Measurements from ENCODE around the gene CXXC5. TPM values are rescaled to one million over a fixed set of nuclear protein-coding genes. Genes with fewer than 3 reads are reported as not detected.
A peak's percentile ranks its signal among the peaks of the same experiment; 100 is the strongest.

CXXC5 gene
- total and polyA plus RNA-seq, 9 of the 15 experiments (the other 6 are each of a cell fraction or from before 2014, with no cell fraction given): 1.9 to 123 (median 45.8) TPM

DNA sequence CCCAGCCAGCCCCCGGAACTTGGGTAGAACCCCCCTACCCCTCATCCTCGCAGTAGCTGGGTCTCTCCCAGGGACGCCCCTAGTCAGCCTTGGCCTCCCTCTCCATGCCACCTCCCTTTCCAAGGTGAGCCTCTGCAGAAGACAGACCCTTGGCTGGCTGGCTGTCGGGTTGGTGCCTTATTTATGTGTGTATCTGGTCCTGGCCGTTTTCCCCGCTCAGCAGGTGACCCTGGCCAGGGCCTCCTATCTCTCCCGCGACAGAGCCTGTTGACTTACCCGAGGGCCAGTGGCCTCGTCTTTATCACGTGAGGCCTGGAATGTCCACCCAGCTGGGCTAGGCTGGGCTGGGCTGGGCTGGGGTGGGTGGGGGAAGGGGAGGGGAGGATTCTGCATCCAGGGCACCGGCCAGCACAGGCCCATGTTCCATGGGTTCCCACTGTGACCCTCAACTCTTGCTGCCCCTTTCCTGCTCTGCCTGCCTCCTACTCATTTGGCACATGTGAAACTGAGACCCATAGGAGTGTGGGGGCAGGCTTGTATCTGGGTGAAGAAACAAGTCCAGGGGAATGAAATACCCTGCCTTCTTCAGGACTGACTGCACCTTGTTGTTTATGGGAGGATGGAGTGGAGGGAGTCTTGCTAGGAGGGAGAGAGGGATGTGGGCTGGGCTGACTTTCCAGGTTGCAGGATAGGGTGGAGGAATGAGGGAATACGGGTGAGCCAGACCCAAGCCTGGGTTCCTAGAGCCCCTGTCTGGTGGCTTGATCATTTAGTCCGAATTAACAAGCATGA, 3.1 kb downstream of the CXXC5 start (continued):
- no peak for TF ChIP-seq NFE2L1 (tag; IDR thresholded peaks at IDR 0.05; ENCODE audit: borderline replicate concordance, low read depth)
- no peak for TF ChIP-seq IFI16 (CRISPR knock-in tag; IDR thresholded peaks at IDR 0.05)
- TF ChIP-seq RBM25 (IDR thresholded peaks at IDR 0.05; ENCODE audit: low read depth, low read length, severe bottlenecking): no peak
- TF ChIP-seq, protein P1, sequence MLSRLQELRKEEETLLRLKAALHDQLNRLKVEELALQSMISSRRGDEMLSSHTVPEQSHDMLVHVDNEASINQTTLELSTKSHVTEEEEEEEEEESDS (CRISPR knock-in tag; IDR thresholded peaks at IDR 0.05): no peak
- TF ChIP-seq, protein P2, sequence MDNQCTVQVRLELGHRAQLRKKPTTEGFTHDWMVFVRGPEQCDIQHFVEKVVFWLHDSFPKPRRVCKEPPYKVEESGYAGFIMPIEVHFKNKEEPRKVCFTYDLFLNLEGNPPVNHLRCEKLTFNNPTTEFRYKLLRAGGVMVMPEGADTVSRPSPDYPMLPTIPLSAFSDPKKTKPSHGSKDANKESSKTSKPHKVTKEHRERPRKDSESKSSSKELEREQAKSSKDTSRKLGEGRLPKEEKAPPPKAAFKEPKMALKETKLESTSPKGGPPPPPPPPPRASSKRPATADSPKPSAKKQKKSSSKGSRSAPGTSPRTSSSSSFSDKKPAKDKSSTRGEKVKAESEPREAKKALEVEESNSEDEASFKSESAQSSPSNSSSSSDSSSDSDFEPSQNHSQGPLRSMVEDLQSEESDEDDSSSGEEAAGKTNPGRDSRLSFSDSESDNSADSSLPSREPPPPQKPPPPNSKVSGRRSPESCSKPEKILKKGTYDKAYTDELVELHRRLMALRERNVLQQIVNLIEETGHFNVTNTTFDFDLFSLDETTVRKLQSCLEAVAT (IDR thresholded peaks at IDR 0.05): peak in 1 of 2 experiments; percentile 48; a peak in 1 of 4 replicates
- peak in 1 of 2 experiments; percentile 82; a peak in 2 of 4 replicates for TF ChIP-seq RCOR1 (IDR thresholded peaks at IDR 0.05; ENCODE audit: borderline replicate concordance in 1 of 2, low read depth in 2 of 2, low read length in 2 of 2)
- TF ChIP-seq, protein P3, sequence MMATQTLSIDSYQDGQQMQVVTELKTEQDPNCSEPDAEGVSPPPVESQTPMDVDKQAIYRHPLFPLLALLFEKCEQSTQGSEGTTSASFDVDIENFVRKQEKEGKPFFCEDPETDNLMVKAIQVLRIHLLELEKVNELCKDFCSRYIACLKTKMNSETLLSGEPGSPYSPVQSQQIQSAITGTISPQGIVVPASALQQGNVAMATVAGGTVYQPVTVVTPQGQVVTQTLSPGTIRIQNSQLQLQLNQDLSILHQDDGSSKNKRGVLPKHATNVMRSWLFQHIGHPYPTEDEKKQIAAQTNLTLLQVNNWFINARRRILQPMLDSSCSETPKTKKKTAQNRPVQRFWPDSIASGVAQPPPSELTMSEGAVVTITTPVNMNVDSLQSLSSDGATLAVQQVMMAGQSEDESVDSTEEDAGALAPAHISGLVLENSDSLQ (IDR thresholded peaks at IDR 0.05): peak; percentile 82
- TF ChIP-seq TEAD1 (CRISPR knock-in tag; IDR thresholded peaks at IDR 0.05): peak; percentile 14 to 93; a peak in 2 of 4 replicates
- no peak for TF ChIP-seq ZNF780A (CRISPR knock-in tag; IDR thresholded peaks at IDR 0.05)
- no peak for TF ChIP-seq RBM34 (IDR thresholded peaks at IDR 0.05; ENCODE audit: borderline replicate concordance, insufficient read depth, low read length)
- TF ChIP-seq TCFL5 (CRISPR knock-in tag; conservative IDR thresholded peaks at IDR 0.05): no peak
- TF ChIP-seq NBN (IDR thresholded peaks at IDR 0.05; ENCODE audit: low read depth): no peak
- no peak for TF ChIP-seq SMARCC2 (IDR thresholded peaks at IDR 0.05; ENCODE audit: low read depth)
- TF ChIP-seq, protein P4, sequence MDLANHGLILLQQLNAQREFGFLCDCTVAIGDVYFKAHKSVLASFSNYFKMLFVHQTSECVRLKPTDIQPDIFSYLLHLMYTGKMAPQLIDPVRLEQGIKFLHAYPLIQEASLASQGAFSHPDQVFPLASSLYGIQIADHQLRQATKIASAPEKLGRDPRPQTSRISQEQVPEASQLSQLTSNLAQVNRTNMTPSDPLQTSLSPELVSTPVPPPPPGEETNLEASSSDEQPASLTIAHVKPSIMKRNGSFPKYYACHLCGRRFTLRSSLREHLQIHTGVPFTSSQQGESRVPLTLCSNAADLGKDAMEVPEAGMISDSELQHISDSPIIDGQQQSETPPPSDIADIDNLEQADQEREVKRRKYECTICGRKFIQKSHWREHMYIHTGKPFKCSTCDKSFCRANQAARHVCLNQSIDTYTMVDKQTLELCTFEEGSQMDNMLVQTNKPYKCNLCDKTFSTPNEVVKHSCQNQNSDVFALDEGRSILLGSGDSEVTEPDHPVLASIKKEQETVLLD (IDR thresholded peaks at IDR 0.05): peak; percentile 23; the same call in 1 of the 2 replicates
- no peak for TF ChIP-seq SETDB1 (IDR thresholded peaks at IDR 0.05; ENCODE audit: low read length)
- no peak for TF ChIP-seq U2AF2 (optimal IDR thresholded peaks at IDR 0.05; ENCODE audit: low read depth, low read length)
- TF ChIP-seq, protein P5, sequence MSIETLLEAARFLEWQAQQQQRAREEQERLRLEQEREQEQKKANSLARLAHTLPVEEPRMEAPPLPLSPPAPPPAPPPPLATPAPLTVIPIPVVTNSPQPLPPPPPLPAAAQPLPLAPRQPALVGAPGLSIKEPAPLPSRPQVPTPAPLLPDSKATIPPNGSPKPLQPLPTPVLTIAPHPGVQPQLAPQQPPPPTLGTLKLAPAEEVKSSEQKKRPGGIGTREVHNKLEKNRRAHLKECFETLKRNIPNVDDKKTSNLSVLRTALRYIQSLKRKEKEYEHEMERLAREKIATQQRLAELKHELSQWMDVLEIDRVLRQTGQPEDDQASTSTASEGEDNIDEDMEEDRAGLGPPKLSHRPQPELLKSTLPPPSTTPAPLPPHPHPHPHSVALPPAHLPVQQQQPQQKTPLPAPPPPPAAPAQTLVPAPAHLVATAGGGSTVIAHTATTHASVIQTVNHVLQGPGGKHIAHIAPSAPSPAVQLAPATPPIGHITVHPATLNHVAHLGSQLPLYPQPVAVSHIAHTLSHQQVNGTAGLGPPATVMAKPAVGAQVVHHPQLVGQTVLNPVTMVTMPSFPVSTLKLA (conservative IDR thresholded peaks at IDR 0.05): peak; percentile 51 to 65; a peak in 3 of 4 replicates
- TF ChIP-seq, protein P6, sequence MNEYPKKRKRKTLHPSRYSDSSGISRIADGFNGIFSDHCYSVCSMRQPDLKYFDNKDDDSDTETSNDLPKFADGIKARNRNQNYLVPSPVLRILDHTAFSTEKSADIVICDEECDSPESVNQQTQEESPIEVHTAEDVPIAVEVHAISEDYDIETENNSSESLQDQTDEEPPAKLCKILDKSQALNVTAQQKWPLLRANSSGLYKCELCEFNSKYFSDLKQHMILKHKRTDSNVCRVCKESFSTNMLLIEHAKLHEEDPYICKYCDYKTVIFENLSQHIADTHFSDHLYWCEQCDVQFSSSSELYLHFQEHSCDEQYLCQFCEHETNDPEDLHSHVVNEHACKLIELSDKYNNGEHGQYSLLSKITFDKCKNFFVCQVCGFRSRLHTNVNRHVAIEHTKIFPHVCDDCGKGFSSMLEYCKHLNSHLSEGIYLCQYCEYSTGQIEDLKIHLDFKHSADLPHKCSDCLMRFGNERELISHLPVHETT (CRISPR knock-in tag; conservative IDR thresholded peaks at IDR 0.05 in 1 of 2, IDR thresholded peaks at IDR 0.05 in 1 of 2): no peak

Data from K562 (cell line).